ENCODE results near the gene AGFG2. TPM values are rescaled to one million over a fixed set of nuclear protein-coding genes. Genes with fewer than 3 reads are reported as not detected.

Gene AGFG2
- total RNA-seq, 1 experiment from 2014 or later, result 19.1 TPM

- no peak for DNase-seq (ENCODE audit: low read depth)
Measured at GRCh38 chr7:100572281-100572948, 33.4 kb downstream of the AGFG2 start.

- no peak for DNase-seq (ENCODE audit: low read depth)
Measured at GRCh38 chr7:100572949-100573675, 34.1 kb downstream of the AGFG2 start.

GRCh38 chr7:100573691-100574361, 34.8 kb downstream of the AGFG2 start, which contains the start of gene SAP25:
SAP25 (minus strand) TSS chr7:100573900; CDS start chr7:100573742, 158 bp downstream.
- no peak for DNase-seq (ENCODE audit: low read depth)

GRCh38 chr7:100574362-100575205, 35.6 kb downstream of the AGFG2 start:
- no peak for DNase-seq (ENCODE audit: low read depth)

GRCh38 chr7:100575206-100575631, 36.2 kb downstream of the AGFG2 start:
- peak; percentile 38 for DNase-seq (ENCODE audit: low read depth)

GRCh38 chr7:100575746-100576383, 36.9 kb downstream of the AGFG2 start:
- DNase-seq (ENCODE audit: low read depth), result no peak

- no peak for DNase-seq (ENCODE audit: low read depth)
Measured at GRCh38 chr7:100576384-100576993, 37.5 kb downstream of the AGFG2 start.

GRCh38 chr7:100577103-100577502, 38.1 kb downstream of the AGFG2 start:
- DNase-seq (ENCODE audit: low read depth), result no peak

GRCh38 chr7:100577507-100577906, 38.5 kb downstream of the AGFG2 start:
- no peak for DNase-seq (ENCODE audit: low read depth)

- DNase-seq (ENCODE audit: low read depth), result no peak
Measured at GRCh38 chr7:100578246-100579183, 39.5 kb downstream of the AGFG2 start.

GRCh38 chr7:100580466-100581283, 41.7 kb downstream of the AGFG2 start:
- no peak for DNase-seq (ENCODE audit: low read depth)

- no peak for DNase-seq (ENCODE audit: low read depth)
Measured at GRCh38 chr7:100582041-100582579, 43.1 kb downstream of the AGFG2 start.

GRCh38 chr7:100582650-100583049, 43.6 kb downstream of the AGFG2 start:
- DNase-seq (ENCODE audit: low read depth), result no peak

- no peak for DNase-seq (ENCODE audit: low read depth)
Measured at GRCh38 chr7:100583132-100584053, 44.4 kb downstream of the AGFG2 start.

GRCh38 chr7:100584054-100584682, 45.2 kb downstream of the AGFG2 start:
- DNase-seq (ENCODE audit: low read depth), result no peak

GRCh38 chr7:100584683-100585510, 45.9 kb downstream of the AGFG2 start:
- peak; percentile 47 for DNase-seq (ENCODE audit: low read depth)

Measured in Daoy (cell line).